DOHH2 (cell line): Measurements from ENCODE around the gene FADD.
"Not testable (repeated sequence)": the region's sequence is repeated elsewhere in the genome, so short reads cannot be mapped to it uniquely, and the experiment has no call there.

Experiments used
- CTCF ChIP-seq: fragments of 200-600 bp; sonication (generic); IDR thresholded peaks from one replicate; pipeline ENCODE4 v1.5.1; 2014; ENCODE audit warnings: antibody characterized with exemption, mild to moderate bottlenecking, low read depth, low read length; ENCODE audit not compliant: poor library complexity, severe bottlenecking
- EZH2phosphoT487 ChIP-seq: fragments of 200-600 bp; sonication (generic); IDR thresholded peaks from 2 replicates; pipeline ENCODE4 v1.6.1; 2017; ENCODE audit warnings: borderline replicate concordance, mild to moderate bottlenecking, antibody characterized with exemption, low read length, moderate library complexity, mixed read lengths

GRCh38 chr11:70201047-70201446 is 2.0 kb upstream of the FADD start:
- not testable (repeated sequence) for TF ChIP-seq CTCF, EZH2phosphoT487
